ENCODE measurements around the gene PHF8.

Gene PHF8
- 70.5 to 105 (median 84.9) reads per million in 3 donors for total RNA-seq

GRCh38 chrX:54044126-54044876 lies at the start of gene PHF8:
PHF8 (minus strand) TSS chrX:54044473; CDS start chrX:54042728, 1,745 bp downstream.
- Histone ChIP-seq H3K27ac (ENCODE audit: insufficient read depth, low read length, poor library complexity, severe bottlenecking) (peak within 1 kb of the TSS; percentile 87), H3K4me1 (ENCODE audit: control insufficient read depth, insufficient read depth, low read length, poor library complexity, severe bottlenecking) (peaks cover 3% of the 10 kb centered on the region), H3K36me3 (ENCODE audit: control insufficient read depth, insufficient read depth, low read length) (no peaks in the 10 kb centered on the region), H3K9me3 (ENCODE audit: control insufficient read depth, low read length) (no peaks in the 10 kb centered on the region), H3K4me3 (ENCODE audit: insufficient read depth, low read depth, low read length, poor library complexity, severe bottlenecking) (peak within 1 kb of the TSS; percentile 68), H3K27me3 (replicated peaks; ENCODE audit: control insufficient read depth, insufficient read depth, low read length, poor library complexity, severe bottlenecking) (no peaks in the 10 kb centered on the region)
- DNase-seq = peak; percentile 91 to 92 (median 91)

GRCh38 chrX:54093571-54093970 lies 49.3 kb upstream of the PHF8 start:
- Histone ChIP-seq H3K27ac (ENCODE audit: insufficient read depth, low read length, poor library complexity, severe bottlenecking) (no peak overlapping the region), H3K4me3 (ENCODE audit: insufficient read depth, low read depth, low read length, poor library complexity, severe bottlenecking) (no peak overlapping the region), H3K9me3 (ENCODE audit: control insufficient read depth, low read length) (no peaks in the 10 kb centered on the region), H3K4me1 (ENCODE audit: control insufficient read depth, insufficient read depth, low read length, poor library complexity, severe bottlenecking) (no peaks in the 10 kb centered on the region), H3K27me3 (replicated peaks; ENCODE audit: control insufficient read depth, insufficient read depth, low read length, poor library complexity, severe bottlenecking) (no peaks in the 10 kb centered on the region), H3K36me3 (ENCODE audit: control insufficient read depth, insufficient read depth, low read length) (no peaks in the 10 kb centered on the region)
- no peak for DNase-seq

GRCh38 chrX:54093159-54093558 lies 48.9 kb upstream of the PHF8 start:
- no peak overlapping the region for H3K27ac ChIP-seq (ENCODE audit: insufficient read depth, low read length, poor library complexity, severe bottlenecking)
- H3K4me3 ChIP-seq (ENCODE audit: insufficient read depth, low read depth, low read length, poor library complexity, severe bottlenecking) = no peak overlapping the region
- H3K4me1 ChIP-seq (ENCODE audit: control insufficient read depth, insufficient read depth, low read length, poor library complexity, severe bottlenecking) = no peaks in the 10 kb centered on the region
- H3K36me3 ChIP-seq (ENCODE audit: control insufficient read depth, insufficient read depth, low read length) = no peaks in the 10 kb centered on the region
- no peak for DNase-seq
- no peaks in the 10 kb centered on the region for H3K27me3 ChIP-seq (replicated peaks; ENCODE audit: control insufficient read depth, insufficient read depth, low read length, poor library complexity, severe bottlenecking)
- no peaks in the 10 kb centered on the region for H3K9me3 ChIP-seq (ENCODE audit: control insufficient read depth, low read length)

GRCh38 chrX:54090880-54091279 lies 46.6 kb upstream of the PHF8 start:
- DNase-seq = no peak
- Histone ChIP-seq H3K4me1 (ENCODE audit: control insufficient read depth, insufficient read depth, low read length, poor library complexity, severe bottlenecking) (no peaks in the 10 kb centered on the region), H3K36me3 (ENCODE audit: control insufficient read depth, insufficient read depth, low read length) (no peaks in the 10 kb centered on the region), H3K9me3 (ENCODE audit: control insufficient read depth, low read length) (no peaks in the 10 kb centered on the region), H3K27ac (ENCODE audit: insufficient read depth, low read length, poor library complexity, severe bottlenecking) (no peak overlapping the region), H3K27me3 (replicated peaks; ENCODE audit: control insufficient read depth, insufficient read depth, low read length, poor library complexity, severe bottlenecking) (no peaks in the 10 kb centered on the region), H3K4me3 (ENCODE audit: insufficient read depth, low read depth, low read length, poor library complexity, severe bottlenecking) (no peak overlapping the region)

GRCh38 chrX:54089191-54089590 lies 44.9 kb upstream of the PHF8 start:
- Histone ChIP-seq H3K9me3 (ENCODE audit: control insufficient read depth, low read length) (no peaks in the 10 kb centered on the region), H3K27me3 (replicated peaks; ENCODE audit: control insufficient read depth, insufficient read depth, low read length, poor library complexity, severe bottlenecking) (no peaks in the 10 kb centered on the region), H3K4me3 (ENCODE audit: insufficient read depth, low read depth, low read length, poor library complexity, severe bottlenecking) (no peak overlapping the region), H3K4me1 (ENCODE audit: control insufficient read depth, insufficient read depth, low read length, poor library complexity, severe bottlenecking) (no peaks in the 10 kb centered on the region), H3K27ac (ENCODE audit: insufficient read depth, low read length, poor library complexity, severe bottlenecking) (no peak overlapping the region), H3K36me3 (ENCODE audit: control insufficient read depth, insufficient read depth, low read length) (peaks cover 5% of the 10 kb centered on the region)
- DNase-seq = no peak

GRCh38 chrX:54087661-54088060 lies 43.4 kb upstream of the PHF8 start:
- no peak for DNase-seq
- H3K9me3 ChIP-seq (ENCODE audit: control insufficient read depth, low read length) = no peaks in the 10 kb centered on the region
- no peaks in the 10 kb centered on the region for H3K4me1 ChIP-seq (ENCODE audit: control insufficient read depth, insufficient read depth, low read length, poor library complexity, severe bottlenecking)
- no peak overlapping the region for H3K27ac ChIP-seq (ENCODE audit: insufficient read depth, low read length, poor library complexity, severe bottlenecking)
- H3K36me3 ChIP-seq (ENCODE audit: control insufficient read depth, insufficient read depth, low read length) = peaks cover 5% of the 10 kb centered on the region
- no peaks in the 10 kb centered on the region for H3K27me3 ChIP-seq (replicated peaks; ENCODE audit: control insufficient read depth, insufficient read depth, low read length, poor library complexity, severe bottlenecking)
- no peak overlapping the region for H3K4me3 ChIP-seq (ENCODE audit: insufficient read depth, low read depth, low read length, poor library complexity, severe bottlenecking)

- H3K9me3 ChIP-seq (ENCODE audit: control insufficient read depth, low read length) = no peaks in the 10 kb centered on the region
- H3K4me1 ChIP-seq (ENCODE audit: control insufficient read depth, insufficient read depth, low read length, poor library complexity, severe bottlenecking) = no peaks in the 10 kb centered on the region
- no peak overlapping the region for H3K4me3 ChIP-seq (ENCODE audit: insufficient read depth, low read depth, low read length, poor library complexity, severe bottlenecking)
- no peaks in the 10 kb centered on the region for H3K27me3 ChIP-seq (replicated peaks; ENCODE audit: control insufficient read depth, insufficient read depth, low read length, poor library complexity, severe bottlenecking)
- H3K36me3 ChIP-seq (ENCODE audit: control insufficient read depth, insufficient read depth, low read length) = peaks cover 5% of the 10 kb centered on the region
- no peak overlapping the region for H3K27ac ChIP-seq (ENCODE audit: insufficient read depth, low read length, poor library complexity, severe bottlenecking)
- no peak for DNase-seq
These were observed 41.4 kb upstream of the PHF8 start for GRCh38 chrX:54085666-54086065.

- no peak overlapping the region for H3K4me3 ChIP-seq (ENCODE audit: insufficient read depth, low read depth, low read length, poor library complexity, severe bottlenecking)
- no peaks in the 10 kb centered on the region for H3K4me1 ChIP-seq (ENCODE audit: control insufficient read depth, insufficient read depth, low read length, poor library complexity, severe bottlenecking)
- H3K36me3 ChIP-seq (ENCODE audit: control insufficient read depth, insufficient read depth, low read length) = no peaks in the 10 kb centered on the region
- H3K27ac ChIP-seq (ENCODE audit: insufficient read depth, low read length, poor library complexity, severe bottlenecking) = no peak overlapping the region
- H3K27me3 ChIP-seq (replicated peaks; ENCODE audit: control insufficient read depth, insufficient read depth, low read length, poor library complexity, severe bottlenecking) = no peaks in the 10 kb centered on the region
- no peak for DNase-seq
- no peaks in the 10 kb centered on the region for H3K9me3 ChIP-seq (ENCODE audit: control insufficient read depth, low read length)
These were observed 32.6 kb upstream of the PHF8 start for GRCh38 chrX:54076903-54077302.

- no peaks in the 10 kb centered on the region for H3K9me3 ChIP-seq (ENCODE audit: control insufficient read depth, low read length)
- no peaks in the 10 kb centered on the region for H3K4me1 ChIP-seq (ENCODE audit: control insufficient read depth, insufficient read depth, low read length, poor library complexity, severe bottlenecking)
- H3K27ac ChIP-seq (ENCODE audit: insufficient read depth, low read length, poor library complexity, severe bottlenecking) = no peak overlapping the region
- no peak overlapping the region for H3K4me3 ChIP-seq (ENCODE audit: insufficient read depth, low read depth, low read length, poor library complexity, severe bottlenecking)
- no peak for DNase-seq
- no peaks in the 10 kb centered on the region for H3K36me3 ChIP-seq (ENCODE audit: control insufficient read depth, insufficient read depth, low read length)
- H3K27me3 ChIP-seq (replicated peaks; ENCODE audit: control insufficient read depth, insufficient read depth, low read length, poor library complexity, severe bottlenecking) = no peaks in the 10 kb centered on the region
These were observed 30.6 kb upstream of the PHF8 start for GRCh38 chrX:54074826-54075225.

GRCh38 chrX:54067766-54068165 lies 23.5 kb upstream of the PHF8 start:
- Histone ChIP-seq H3K4me3 (ENCODE audit: insufficient read depth, low read depth, low read length, poor library complexity, severe bottlenecking) (no peak overlapping the region), H3K27ac (ENCODE audit: insufficient read depth, low read length, poor library complexity, severe bottlenecking) (no peak overlapping the region), H3K27me3 (replicated peaks; ENCODE audit: control insufficient read depth, insufficient read depth, low read length, poor library complexity, severe bottlenecking) (no peaks in the 10 kb centered on the region), H3K4me1 (ENCODE audit: control insufficient read depth, insufficient read depth, low read length, poor library complexity, severe bottlenecking) (no peaks in the 10 kb centered on the region), H3K36me3 (ENCODE audit: control insufficient read depth, insufficient read depth, low read length) (no peaks in the 10 kb centered on the region), H3K9me3 (ENCODE audit: control insufficient read depth, low read length) (no peaks in the 10 kb centered on the region)
- no peak for DNase-seq
